ENCODE results near the gene DEXI. TPM values are rescaled to one million over a fixed set of nuclear protein-coding genes. Genes with fewer than 3 reads are reported as not detected.

The DEXI gene
- 47.6 and 52.8 TPM in 2 replicates for total RNA-seq (2014; rRNA removed; shearing (Covaris generic))
- polyA plus RNA-seq (2015; cell fraction: cytosol; rRNA removed), result 52.8 and 60.6 TPM in 2 replicates
- polyA plus RNA-seq (2015; cell fraction: nucleus; rRNA removed), result 22.2 and 23.7 TPM in 2 replicates

DNA sequence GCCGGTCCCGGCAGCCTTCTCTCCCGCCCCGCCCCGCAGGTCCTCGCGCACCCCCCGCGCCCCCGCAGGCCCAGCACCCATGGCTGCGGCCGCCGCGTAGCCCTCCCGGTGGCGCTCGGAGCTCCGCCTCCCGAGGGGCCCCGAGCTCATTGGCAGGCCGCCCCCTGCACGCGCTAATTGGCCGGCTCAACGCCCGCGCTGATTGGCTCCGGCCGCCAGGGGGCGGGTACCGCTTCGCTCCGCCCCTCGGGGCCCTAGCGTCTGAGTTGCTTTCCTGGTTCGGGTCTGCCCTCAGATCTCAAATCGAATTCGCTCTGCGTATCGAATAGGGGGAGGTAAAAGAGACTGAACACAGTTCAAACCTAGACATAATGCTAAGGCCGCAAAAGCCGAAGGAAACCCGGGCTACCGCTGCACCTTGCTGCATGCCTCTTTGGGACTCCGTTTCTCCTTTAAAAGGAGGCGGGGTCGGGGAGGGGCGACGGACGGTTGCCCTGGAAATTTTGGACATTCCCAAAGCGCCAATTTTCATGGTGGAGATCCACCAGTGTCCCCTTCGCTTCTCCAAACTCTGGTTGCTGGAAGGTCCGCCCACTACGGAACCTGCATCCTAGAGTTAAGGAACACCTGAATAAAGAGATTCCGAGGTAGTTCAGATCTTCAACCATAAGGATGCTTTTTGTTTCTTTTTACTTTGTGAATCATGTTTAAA lies at the start of gene DEXI:
Gene DEXI (minus strand): TSS at position 117 of the 712 bp plus-strand sequence. CDS start 463 bp downstream, outside the sequence.
- DNase-seq (ENCODE audit: low read depth, low spot score), result peak; percentile 88
- in situ Hi-C loops (cut with HindIII; ENCODE audit: low pct_unique_long_range_greater_than_20kb, low sequenced_read_pairs), result loop anchor here (10.0 kb wide), 1 partner anchor 198 kb away; the partner anchor contains the start of gene NUBP1

GRCh38 chr16:10990378-10990777 lies 48.1 kb upstream of the DEXI start:
- no peak for DNase-seq (ENCODE audit: low read depth, low spot score)
- in situ Hi-C loops (cut with HindIII; ENCODE audit: low pct_unique_long_range_greater_than_20kb, low sequenced_read_pairs), result no loop called here

DNA sequence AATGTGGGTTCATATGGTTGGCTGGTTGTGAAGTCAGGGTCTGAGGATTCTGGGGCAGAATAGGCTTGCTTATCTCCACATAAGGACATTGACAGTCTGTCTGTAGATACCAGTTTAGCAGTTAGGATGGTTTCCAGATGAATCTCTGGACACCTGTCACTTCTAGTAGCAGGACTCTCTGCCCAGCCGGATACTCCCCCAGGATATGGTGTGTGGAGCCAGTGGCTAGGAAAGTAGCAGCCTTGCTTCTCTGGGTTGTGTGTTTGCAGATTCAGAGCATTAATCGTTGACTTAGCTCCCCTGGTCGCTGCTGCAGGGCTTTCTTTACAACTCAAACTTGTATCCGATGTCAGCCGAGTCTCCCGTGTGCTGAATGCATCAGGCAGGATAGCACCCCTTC lies 47.3 kb upstream of the DEXI start:
- in situ Hi-C loops (cut with HindIII; ENCODE audit: low pct_unique_long_range_greater_than_20kb, low sequenced_read_pairs), result no loop called here
- DNase-seq (ENCODE audit: low read depth, low spot score), result no peak

GRCh38 chr16:10988879-10989278 lies 46.6 kb upstream of the DEXI start:
- no peak for DNase-seq (ENCODE audit: low read depth, low spot score)
- in situ Hi-C loops (cut with HindIII; ENCODE audit: low pct_unique_long_range_greater_than_20kb, low sequenced_read_pairs), result no loop called here

DNA sequence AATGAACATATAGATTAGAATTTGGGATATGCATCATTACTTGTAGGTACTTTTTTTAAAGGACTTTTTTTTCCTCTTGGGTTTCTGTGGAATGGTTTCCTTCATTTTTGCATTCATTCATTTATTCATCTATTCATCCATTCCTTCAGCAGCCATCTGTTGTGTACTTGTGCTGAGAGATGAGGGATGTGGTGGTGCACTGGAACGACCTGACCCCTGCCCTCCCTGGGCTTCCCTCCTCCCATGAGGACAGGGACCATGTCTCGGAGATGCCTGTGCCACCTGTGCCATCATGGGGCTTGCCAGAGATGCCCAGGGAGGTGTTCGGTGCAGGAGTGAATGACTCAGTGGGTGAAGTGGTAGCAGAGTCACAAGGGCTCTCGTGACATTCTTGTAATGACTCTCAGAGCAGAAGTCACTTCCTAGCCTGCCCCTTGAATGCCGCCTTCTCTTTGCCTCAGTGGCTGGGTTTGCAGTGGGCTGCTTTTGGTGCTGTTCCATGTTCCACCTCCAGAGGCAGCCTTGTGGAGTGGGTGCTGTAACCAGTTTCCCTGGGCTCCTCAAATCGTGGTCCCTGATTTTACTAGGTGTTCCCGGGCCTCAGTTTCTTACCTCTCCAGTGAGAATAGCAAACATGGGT lies 46.0 kb upstream of the DEXI start:
- in situ Hi-C loops (cut with HindIII; ENCODE audit: low pct_unique_long_range_greater_than_20kb, low sequenced_read_pairs), result no loop called here
- peak; percentile 35 for DNase-seq (ENCODE audit: low read depth, low spot score)

- no peak for DNase-seq (ENCODE audit: low read depth, low spot score)
- in situ Hi-C loops (cut with HindIII; ENCODE audit: low pct_unique_long_range_greater_than_20kb, low sequenced_read_pairs), result no loop called here
These were observed 45.3 kb upstream of the DEXI start for GRCh38 chr16:10987361-10988163.

DNA sequence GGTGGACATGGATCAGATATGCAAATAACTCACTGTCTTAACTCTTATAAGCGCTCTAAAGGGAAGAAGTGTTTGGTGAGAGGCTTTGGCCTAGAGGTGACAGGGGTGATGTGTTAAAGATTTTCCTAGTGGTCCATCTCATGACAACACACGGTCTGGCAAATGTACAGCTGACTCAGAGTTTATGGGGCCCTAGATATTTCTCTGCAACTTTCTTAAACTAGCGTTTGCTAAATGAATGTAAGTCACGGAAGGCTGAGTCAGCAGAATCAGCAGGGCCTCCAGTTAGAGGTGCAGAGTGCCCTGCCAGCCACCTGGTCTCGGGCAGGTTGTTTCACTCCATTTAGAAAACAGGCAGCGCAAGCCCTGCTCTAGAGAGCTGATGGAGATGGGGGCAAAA lies 42.2 kb upstream of the DEXI start:
- in situ Hi-C loops (cut with HindIII; ENCODE audit: low pct_unique_long_range_greater_than_20kb, low sequenced_read_pairs), result no loop called here
- DNase-seq (ENCODE audit: low read depth, low spot score), result no peak

GRCh38 chr16:10983159-10983558 lies 40.9 kb upstream of the DEXI start:
- in situ Hi-C loops (cut with HindIII; ENCODE audit: low pct_unique_long_range_greater_than_20kb, low sequenced_read_pairs), result no loop called here
- DNase-seq (ENCODE audit: low read depth, low spot score), result no peak

- in situ Hi-C loops (cut with HindIII; ENCODE audit: low pct_unique_long_range_greater_than_20kb, low sequenced_read_pairs), result no loop called here
- no peak for DNase-seq (ENCODE audit: low read depth, low spot score)
These were observed 40.3 kb upstream of the DEXI start for GRCh38 chr16:10982465-10983150.

DNA sequence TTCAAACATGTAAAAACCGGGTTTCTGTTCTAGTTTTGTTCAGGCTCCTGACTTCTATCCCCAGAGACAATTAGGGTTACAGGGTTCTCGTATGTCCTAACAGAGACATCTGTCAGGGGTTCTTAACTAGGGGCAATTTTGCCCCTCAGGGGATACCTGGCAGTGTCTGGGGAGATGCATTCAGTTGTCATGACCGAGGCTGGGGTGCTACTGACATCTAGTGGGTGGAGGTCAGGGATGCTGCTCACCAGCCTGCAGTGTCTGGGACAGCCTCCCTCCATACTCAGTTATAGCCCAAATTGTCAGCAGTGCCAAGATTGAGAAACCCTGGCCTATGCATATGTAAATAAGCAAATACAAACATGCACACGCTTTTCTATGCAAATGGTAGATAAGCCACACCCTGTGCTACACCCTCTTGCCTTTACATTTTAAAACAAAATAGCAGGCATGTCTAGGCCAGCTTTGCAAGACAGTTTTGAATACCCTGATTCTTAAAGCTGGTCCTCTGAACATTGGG lies 39.5 kb upstream of the DEXI start:
- DNase-seq (ENCODE audit: low read depth, low spot score), result peak; percentile 49
- in situ Hi-C loops (cut with HindIII; ENCODE audit: low pct_unique_long_range_greater_than_20kb, low sequenced_read_pairs), result no loop called here

GRCh38 chr16:10980813-10981212 lies 38.5 kb upstream of the DEXI start:
- no peak for DNase-seq (ENCODE audit: low read depth, low spot score)
- in situ Hi-C loops (cut with HindIII; ENCODE audit: low pct_unique_long_range_greater_than_20kb, low sequenced_read_pairs), result no loop called here

- in situ Hi-C loops (cut with HindIII; ENCODE audit: low pct_unique_long_range_greater_than_20kb, low sequenced_read_pairs), result no loop called here
- no peak for DNase-seq (ENCODE audit: low read depth, low spot score)
These were observed 37.7 kb upstream of the DEXI start for GRCh38 chr16:10979717-10980601.

DNA sequence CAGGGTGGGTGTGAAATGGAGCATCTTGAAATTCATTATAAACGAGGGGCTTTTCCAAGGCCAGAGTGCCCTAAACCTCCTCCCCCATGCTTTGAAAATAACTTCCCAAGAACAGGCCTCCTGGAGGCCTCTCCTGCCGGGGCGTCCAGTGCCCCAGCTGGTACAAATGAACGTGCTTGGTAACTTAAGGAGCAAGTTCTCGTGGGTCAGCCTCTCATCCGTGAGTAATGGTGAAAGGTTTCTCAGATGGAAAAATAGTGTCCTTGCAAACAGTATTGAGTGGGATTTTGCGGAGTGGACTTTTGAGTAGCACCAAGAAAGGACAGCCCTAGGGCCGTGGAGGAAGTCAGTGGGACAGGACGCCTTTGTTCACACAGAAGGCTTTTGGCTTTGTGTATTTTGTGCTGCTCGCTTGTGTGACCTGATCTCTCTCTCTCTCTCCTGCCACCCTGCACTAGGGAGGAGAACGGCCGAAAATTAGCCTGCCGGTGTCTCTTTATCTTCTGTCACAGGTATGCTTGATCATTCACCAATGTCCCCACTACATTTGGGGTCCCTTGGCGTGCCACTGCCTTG lies 36.7 kb upstream of the DEXI start:
- in situ Hi-C loops (cut with HindIII; ENCODE audit: low pct_unique_long_range_greater_than_20kb, low sequenced_read_pairs), result no loop called here

DNA sequence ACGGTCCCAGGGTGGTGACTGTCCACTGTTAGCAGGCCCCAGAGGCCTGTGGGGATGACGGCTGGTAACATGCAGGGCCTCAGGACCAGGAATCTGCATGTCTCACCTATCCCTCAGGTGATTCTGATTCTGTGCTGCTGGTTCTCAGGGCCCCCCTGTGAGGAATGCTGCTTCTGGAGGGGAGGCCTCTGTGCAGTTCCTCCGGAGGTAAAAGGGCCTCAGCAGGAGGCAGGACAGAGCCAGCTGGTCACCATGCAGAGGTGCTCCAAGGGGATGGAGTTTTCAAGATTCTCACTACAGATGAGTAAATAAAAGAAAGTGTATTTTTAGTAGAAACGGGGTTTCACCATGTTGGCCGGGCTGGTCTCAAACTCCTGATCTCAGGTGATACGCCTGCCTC lies 35.9 kb upstream of the DEXI start:
- DNase-seq (ENCODE audit: low read depth, low spot score), result no peak
- in situ Hi-C loops (cut with HindIII; ENCODE audit: low pct_unique_long_range_greater_than_20kb, low sequenced_read_pairs), result no loop called here

More for the DNA sequence above, 36.7 kb upstream of the DEXI start:
- DNase-seq (ENCODE audit: low read depth, low spot score), result no peak

DNA sequence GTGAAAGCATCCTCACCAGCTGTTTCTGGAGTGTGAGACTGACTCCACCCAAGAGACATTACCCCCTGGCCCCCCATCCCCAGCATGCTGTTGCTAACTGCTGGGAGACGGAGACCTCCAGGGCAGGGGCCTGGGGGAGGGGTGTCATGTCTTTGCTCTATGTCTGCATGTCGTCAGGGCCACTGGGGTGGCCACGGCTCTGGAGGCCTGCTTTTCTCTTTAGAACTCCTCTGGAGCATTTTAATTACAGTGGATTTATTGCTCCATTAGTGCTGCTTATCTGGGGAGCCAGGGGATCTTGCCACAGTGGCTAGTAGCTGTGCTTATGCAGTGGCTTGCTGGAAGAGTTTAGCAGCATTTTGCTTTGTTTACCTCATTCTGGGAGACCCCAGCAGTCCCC lies 34.4 kb upstream of the DEXI start:
- in situ Hi-C loops (cut with HindIII; ENCODE audit: low pct_unique_long_range_greater_than_20kb, low sequenced_read_pairs), result no loop called here

DNA sequence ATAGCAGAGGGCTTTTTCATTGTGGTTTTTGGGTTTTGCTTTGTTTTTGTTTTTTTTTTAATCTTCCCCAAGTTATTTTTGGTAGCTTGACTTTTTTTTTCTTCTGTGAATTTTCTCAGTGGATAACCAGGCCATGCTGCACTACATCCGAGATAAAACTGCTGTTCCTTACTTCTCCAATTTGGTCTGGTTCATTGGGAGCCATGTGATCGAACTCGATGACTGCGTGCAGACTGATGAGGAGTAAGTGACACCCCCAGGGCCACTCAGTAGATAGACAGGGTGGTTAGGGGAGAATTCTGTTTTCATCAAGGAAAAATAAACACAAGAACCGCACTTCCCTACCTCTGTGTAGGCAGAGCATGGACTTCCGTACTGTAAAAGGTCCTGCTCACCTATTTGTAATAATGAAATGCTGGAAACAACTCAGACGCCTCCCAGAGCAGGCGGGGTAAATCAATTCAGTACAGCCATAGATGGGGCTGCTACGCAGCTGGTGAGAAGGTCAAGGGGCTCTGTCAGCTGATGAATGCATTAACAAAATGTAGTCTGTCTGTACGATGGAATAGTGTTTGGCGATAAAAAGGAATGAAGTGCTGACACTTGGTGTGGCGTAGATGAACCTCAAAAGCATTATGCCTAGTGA lies 30.7 kb upstream of the DEXI start:
- no peak for DNase-seq (ENCODE audit: low read depth, low spot score)
- in situ Hi-C loops (cut with HindIII; ENCODE audit: low pct_unique_long_range_greater_than_20kb, low sequenced_read_pairs), result no loop called here

More for the DNA sequence above, 34.4 kb upstream of the DEXI start:
- DNase-seq (ENCODE audit: low read depth, low spot score), result no peak

All from SK-MEL-5 (cell line).